Karpas-422 (cell line): Measurements from ENCODE around the gene CHCHD6. TPM values are rescaled to one million over a fixed set of nuclear protein-coding genes. Genes with fewer than 3 reads are reported as not detected.

Experiments
- DNase-seq: peaks from one replicate; pipeline ENCODE4 v3.0.0-alpha.2; 2015
- H2AFZ ChIP-seq: fragments of 200-600 bp; sonication (generic); 2 replicates; pipeline ENCODE4 v1.6.1; 2014; ENCODE audit warnings: antibody characterized with exemption, low read length, mixed read lengths
- H3K27ac ChIP-seq: fragments of 200-600 bp; sonication (generic); 2 replicates; pipeline ENCODE4 v1.5.1; 2014; ENCODE audit warnings: mild to moderate bottlenecking, low read length, moderate library complexity
- H3K27me3 ChIP-seq: fragments of 200-600 bp; sonication (generic); 2 replicates; pipeline ENCODE4 v1.6.1; 2014; ENCODE audit warnings: low read length, mixed read lengths
- H3K36me3 ChIP-seq: fragments of 200-600 bp; sonication (generic); 2 replicates; pipeline ENCODE4 v1.6.1; 2014; ENCODE audit warnings: low read length, mixed read lengths; ENCODE audit not compliant: insufficient read depth
- H3K4me1 ChIP-seq: fragments of 200-600 bp; sonication (generic); 2 replicates; pipeline ENCODE4 v1.6.1; 2014; ENCODE audit warnings: mild to moderate bottlenecking, low read length, mixed read lengths
- H3K4me2 ChIP-seq: fragments of 200-600 bp; sonication (generic); 2 replicates; pipeline ENCODE4 v1.6.1; 2014; ENCODE audit warnings: low read length, low read depth, mild to moderate bottlenecking; ENCODE audit not compliant: poor library complexity, severe bottlenecking
- H3K4me3 ChIP-seq: fragments of 200-600 bp; sonication (generic); 2 replicates; pipeline ENCODE4 v1.5.1; 2014; ENCODE audit warnings: mild to moderate bottlenecking, antibody characterized with exemption, low read length, mixed read lengths
- H3K79me2 ChIP-seq: fragments of 200-600 bp; sonication (generic); 2 replicates; pipeline ENCODE4 v1.6.1; 2014; ENCODE audit warnings: mild to moderate bottlenecking, low read length, mixed read lengths
- H3K9ac ChIP-seq: fragments of 200-600 bp; sonication (generic); 2 replicates; pipeline ENCODE4 v1.6.0; 2014; ENCODE audit warnings: low read length
- H3K9me2 ChIP-seq: fragments of 200-600 bp; sonication (generic), shearing (Covaris generic); replicated peaks from 2 replicates; pipeline ENCODE4 v1.6.0; 2014; ENCODE audit warnings: mild to moderate bottlenecking, low read length, moderate library complexity; ENCODE audit not compliant: insufficient read depth
- H3K9me3 ChIP-seq: fragments of 300-700, 200-600 bp; sonication (generic); 2 replicates; pipeline ENCODE4 v1.6.1; 2014; ENCODE audit warnings: low read length, mixed read lengths
- H4K20me1 ChIP-seq: fragments of 200-600 bp; sonication (generic); 2 replicates; pipeline ENCODE4 v1.6.1; 2014; ENCODE audit warnings: mild to moderate bottlenecking, antibody characterized with exemption, low read length, low read depth; ENCODE audit not compliant: insufficient read depth
- total RNA-seq: library from RNA; depleted of rRNA; stranded (reverse); fragments of >200 nt; shearing (Covaris generic); gene quantifications from 2 replicates; pipeline ENCODE4 v1.2.3, GENCODE V29; 2014; ENCODE audit warnings: low replicate concordance

CHCHD6 gene
- total RNA-seq, 1 experiment from 2014 or later = 12.8 TPM

- no peak for DNase-seq
- no peak overlapping the region for H3K27ac ChIP-seq
- no peak overlapping the region for H3K4me2 ChIP-seq
- H3K4me3 ChIP-seq = no peak overlapping the region
- peaks cover 4% of the 10 kb centered on the region; the same call in 1 of the 2 replicates for H4K20me1 ChIP-seq
- no peak overlapping the region for H3K9ac ChIP-seq
- no peaks in the 10 kb centered on the region for H3K27me3 ChIP-seq
- no peaks in the 10 kb centered on the region for H3K36me3 ChIP-seq
- no peaks in the 10 kb centered on the region for H3K4me1 ChIP-seq
- no peaks in the 10 kb centered on the region for H3K9me3 ChIP-seq
- H2AFZ ChIP-seq = no peak overlapping the region
- no peaks in the 10 kb centered on the region for H3K9me2 ChIP-seq
- H3K79me2 ChIP-seq = no peaks in the 10 kb centered on the region
These were observed 221.6 kb downstream of the CHCHD6 start for GRCh38 chr3:126925411-126926171.

- Histone ChIP-seq H3K9me3 (no peaks in the 10 kb centered on the region), H2AFZ (no peak overlapping the region), H3K27me3 (no peaks in the 10 kb centered on the region), H3K4me3 (no peak overlapping the region), H3K4me2 (no peak overlapping the region), H3K79me2 (no peaks in the 10 kb centered on the region), H3K9me2 (no peaks in the 10 kb centered on the region), H3K9ac (no peak overlapping the region), H3K4me1 (no peaks in the 10 kb centered on the region), H4K20me1 (peaks cover 4% of the 10 kb centered on the region; the same call in 1 of the 2 replicates), H3K27ac (no peak overlapping the region), H3K36me3 (no peaks in the 10 kb centered on the region)
- no peak for DNase-seq
These were observed 222.8 kb downstream of the CHCHD6 start for GRCh38 chr3:126926684-126927400.

GRCh38 chr3:126927401-126927750 lies 223.3 kb downstream of the CHCHD6 start:
- no peak for DNase-seq
- Histone ChIP-seq H3K27ac (no peak overlapping the region), H3K27me3 (no peaks in the 10 kb centered on the region), H3K4me2 (no peak overlapping the region), H3K4me3 (no peak overlapping the region), H3K36me3 (no peaks in the 10 kb centered on the region), H3K9ac (no peak overlapping the region), H2AFZ (no peak overlapping the region), H3K4me1 (no peaks in the 10 kb centered on the region), H4K20me1 (peaks cover 8% of the 10 kb centered on the region; the same call in 1 of the 2 replicates), H3K9me3 (no peaks in the 10 kb centered on the region), H3K79me2 (no peaks in the 10 kb centered on the region), H3K9me2 (no peaks in the 10 kb centered on the region)

- H3K4me2 ChIP-seq = no peak overlapping the region
- H3K9me2 ChIP-seq = no peaks in the 10 kb centered on the region
- H3K27ac ChIP-seq = no peak overlapping the region
- H3K9ac ChIP-seq = no peak overlapping the region
- H3K79me2 ChIP-seq = no peaks in the 10 kb centered on the region
- peaks cover 10% of the 10 kb centered on the region; the same call in 1 of the 2 replicates for H4K20me1 ChIP-seq
- no peak overlapping the region for H3K4me3 ChIP-seq
- H3K36me3 ChIP-seq = no peaks in the 10 kb centered on the region
- no peak for DNase-seq
- H3K4me1 ChIP-seq = no peaks in the 10 kb centered on the region
- no peaks in the 10 kb centered on the region for H3K27me3 ChIP-seq
- no peaks in the 10 kb centered on the region for H3K9me3 ChIP-seq
- no peak overlapping the region for H2AFZ ChIP-seq
These were observed 223.8 kb downstream of the CHCHD6 start for GRCh38 chr3:126927846-126928245.

GRCh38 chr3:126928921-126929474 lies 225.0 kb downstream of the CHCHD6 start:
- Histone ChIP-seq H3K9ac (no peak overlapping the region), H2AFZ (no peak overlapping the region), H3K4me1 (no peaks in the 10 kb centered on the region), H3K27me3 (no peaks in the 10 kb centered on the region), H3K4me2 (no peak overlapping the region), H3K36me3 (no peaks in the 10 kb centered on the region), H3K9me3 (no peaks in the 10 kb centered on the region), H3K4me3 (no peak overlapping the region), H4K20me1 (peaks cover 10% of the 10 kb centered on the region; the same call in 1 of the 2 replicates), H3K27ac (no peak overlapping the region), H3K9me2 (no peaks in the 10 kb centered on the region), H3K79me2 (no peaks in the 10 kb centered on the region)
- no peak for DNase-seq

- Histone ChIP-seq H3K4me3 (no peak overlapping the region), H3K79me2 (no peaks in the 10 kb centered on the region), H3K9ac (no peak overlapping the region), H3K9me2 (no peaks in the 10 kb centered on the region), H3K9me3 (no peaks in the 10 kb centered on the region), H3K4me2 (no peak overlapping the region), H4K20me1 (peaks cover 19% of the 10 kb centered on the region; the same call in 1 of the 2 replicates), H2AFZ (no peak overlapping the region), H3K36me3 (no peaks in the 10 kb centered on the region), H3K4me1 (no peaks in the 10 kb centered on the region), H3K27ac (no peak overlapping the region), H3K27me3 (no peaks in the 10 kb centered on the region)
- no peak for DNase-seq
These were observed 227.0 kb downstream of the CHCHD6 start for GRCh38 chr3:126930936-126931600.

- no peak overlapping the region for H3K9ac ChIP-seq
- H3K9me2 ChIP-seq = no peaks in the 10 kb centered on the region
- H3K4me2 ChIP-seq = no peak overlapping the region
- H3K4me3 ChIP-seq = no peak overlapping the region
- H3K27ac ChIP-seq = no peak overlapping the region
- H3K79me2 ChIP-seq = no peaks in the 10 kb centered on the region
- H4K20me1 ChIP-seq = peaks cover 20% of the 10 kb centered on the region; the same call in 1 of the 2 replicates
- H2AFZ ChIP-seq = no peak overlapping the region
- H3K36me3 ChIP-seq = no peaks in the 10 kb centered on the region
- DNase-seq = no peak
- no peaks in the 10 kb centered on the region for H3K27me3 ChIP-seq
- no peaks in the 10 kb centered on the region for H3K9me3 ChIP-seq
- no peaks in the 10 kb centered on the region for H3K4me1 ChIP-seq
These were observed 227.8 kb downstream of the CHCHD6 start for GRCh38 chr3:126931806-126932187.
